Activated naive CD8-positive, alpha-beta T cell (primary cell): ENCODE measurements around the gene CUEDC1.
"Not testable (repeated sequence)": the region's sequence is repeated elsewhere in the genome, so short reads cannot be mapped to it uniquely, and the experiment has no call there.

Experiments
- H3K27ac Mint-ChIP-seq: one replicate; pipeline ENCODE4 v1.8.0; 2021; ENCODE audit warnings: mixed read lengths
- H3K27me3 Mint-ChIP-seq: one replicate; pipeline ENCODE4 v1.8.0; 2021; ENCODE audit warnings: mixed read lengths
- H3K36me3 Mint-ChIP-seq: one replicate; pipeline ENCODE4 v1.8.0; 2021; ENCODE audit warnings: mixed read lengths
- H3K4me1 Mint-ChIP-seq: one replicate; pipeline ENCODE4 v1.8.0; 2021; ENCODE audit warnings: low read depth, mixed read lengths
- H3K4me3 Mint-ChIP-seq: one replicate; pipeline ENCODE4 v1.8.0; 2021; ENCODE audit warnings: mild to moderate bottlenecking, mixed read lengths
- H3K9me3 Mint-ChIP-seq: one replicate; pipeline ENCODE4 v1.8.0; 2021; ENCODE audit warnings: low read depth, mixed read lengths

Gene CUEDC1

GRCh38 chr17:57972151-57972550 lies 16.9 kb upstream of the CUEDC1 start:
- Mint-ChIP-seq H3K4me3 (no peak overlapping the region), H3K9me3 (no peaks in the 10 kb centered on the region), H3K36me3 (no peaks in the 10 kb centered on the region), H3K27me3 (no peaks in the 10 kb centered on the region), H3K27ac (peak overlapping the region; percentile 34), H3K4me1 (peaks cover 1% of the 10 kb centered on the region)

GRCh38 chr17:57971572-57971971 lies 16.4 kb upstream of the CUEDC1 start:
- H3K9me3 Mint-ChIP-seq, result no peaks in the 10 kb centered on the region
- no peaks in the 10 kb centered on the region for H3K36me3 Mint-ChIP-seq
- H3K4me1 Mint-ChIP-seq, result peaks cover 1% of the 10 kb centered on the region
- no peaks in the 10 kb centered on the region for H3K27me3 Mint-ChIP-seq
- H3K4me3 Mint-ChIP-seq, result no peak overlapping the region
- no peak overlapping the region for H3K27ac Mint-ChIP-seq

- H3K9me3 Mint-ChIP-seq, result no peaks in the 10 kb centered on the region
- H3K4me1 Mint-ChIP-seq, result no peaks in the 10 kb centered on the region
- H3K27ac Mint-ChIP-seq, result no peak overlapping the region
- H3K36me3 Mint-ChIP-seq, result no peaks in the 10 kb centered on the region
- H3K27me3 Mint-ChIP-seq, result no peaks in the 10 kb centered on the region
- no peak overlapping the region for H3K4me3 Mint-ChIP-seq
Measured at GRCh38 chr17:57970710-57971109, 15.5 kb upstream of the CUEDC1 start.

GRCh38 chr17:57968456-57968855 lies 13.2 kb upstream of the CUEDC1 start:
- H3K4me1 Mint-ChIP-seq, result no peaks in the 10 kb centered on the region
- no peaks in the 10 kb centered on the region for H3K27me3 Mint-ChIP-seq
- H3K27ac Mint-ChIP-seq, result no peak overlapping the region
- H3K36me3 Mint-ChIP-seq, result no peaks in the 10 kb centered on the region
- no peak overlapping the region for H3K4me3 Mint-ChIP-seq
- H3K9me3 Mint-ChIP-seq, result no peaks in the 10 kb centered on the region

GRCh38 chr17:57966875-57967274 lies 11.7 kb upstream of the CUEDC1 start:
- no peaks in the 10 kb centered on the region for H3K4me1 Mint-ChIP-seq
- H3K9me3 Mint-ChIP-seq, result no peaks in the 10 kb centered on the region
- H3K36me3 Mint-ChIP-seq, result no peaks in the 10 kb centered on the region
- H3K27me3 Mint-ChIP-seq, result no peaks in the 10 kb centered on the region
- no peak overlapping the region for H3K27ac Mint-ChIP-seq
- no peak overlapping the region for H3K4me3 Mint-ChIP-seq

- H3K27me3 Mint-ChIP-seq, result no peaks in the 10 kb centered on the region
- no peaks in the 10 kb centered on the region for H3K36me3 Mint-ChIP-seq
- no peaks in the 10 kb centered on the region for H3K4me1 Mint-ChIP-seq
- H3K4me3 Mint-ChIP-seq, result no peak overlapping the region
- no peaks in the 10 kb centered on the region for H3K9me3 Mint-ChIP-seq
- no peak overlapping the region for H3K27ac Mint-ChIP-seq
Measured at GRCh38 chr17:57966246-57966645, 11.0 kb upstream of the CUEDC1 start.

- H3K9me3 Mint-ChIP-seq, result no peaks in the 10 kb centered on the region
- H3K36me3 Mint-ChIP-seq, result no peaks in the 10 kb centered on the region
- no peaks in the 10 kb centered on the region for H3K4me1 Mint-ChIP-seq
- no peak overlapping the region for H3K4me3 Mint-ChIP-seq
- no peak overlapping the region for H3K27ac Mint-ChIP-seq
- H3K27me3 Mint-ChIP-seq, result peaks cover 3% of the 10 kb centered on the region
Measured at GRCh38 chr17:57965521-57966160, 10.4 kb upstream of the CUEDC1 start.

GRCh38 chr17:57963149-57963511 lies 7.9 kb upstream of the CUEDC1 start:
- Mint-ChIP-seq H3K36me3 (no peaks in the 10 kb centered on the region), H3K27ac (no peak overlapping the region), H3K4me3 (no peak overlapping the region), H3K27me3 (peaks cover 6% of the 10 kb centered on the region), H3K9me3 (no peaks in the 10 kb centered on the region), H3K4me1 (no peaks in the 10 kb centered on the region)

- no peak overlapping the region for H3K27ac Mint-ChIP-seq
Measured at GRCh38 chr17:57962279-57963148, 7.3 kb upstream of the CUEDC1 start.

GRCh38 chr17:57959929-57960328 lies 4.7 kb upstream of the CUEDC1 start:
- H3K9me3 Mint-ChIP-seq, result no peaks in the 10 kb centered on the region
- no peak overlapping the region for H3K4me3 Mint-ChIP-seq
- no peak overlapping the region for H3K27ac Mint-ChIP-seq
- H3K27me3 Mint-ChIP-seq, result peaks cover 13% of the 10 kb centered on the region
- H3K36me3 Mint-ChIP-seq, result no peaks in the 10 kb centered on the region
- peaks cover 13% of the 10 kb centered on the region for H3K4me1 Mint-ChIP-seq

More at GRCh38 chr17:57962279-57963148, 7.3 kb upstream of the CUEDC1 start:
- peaks cover 8% of the 10 kb centered on the region for H3K27me3 Mint-ChIP-seq
- H3K9me3 Mint-ChIP-seq, result no peaks in the 10 kb centered on the region
- no peaks in the 10 kb centered on the region for H3K36me3 Mint-ChIP-seq
- peaks cover 1% of the 10 kb centered on the region for H3K4me1 Mint-ChIP-seq
- H3K4me3 Mint-ChIP-seq, result no peak overlapping the region

- H3K36me3 Mint-ChIP-seq, H3K4me3 Mint-ChIP-seq, H3K27ac Mint-ChIP-seq, H3K9me3 Mint-ChIP-seq: not testable (repeated sequence)
- peaks cover 13% of the 10 kb centered on the region for H3K27me3 Mint-ChIP-seq
- H3K4me1 Mint-ChIP-seq, result peaks cover 18% of the 10 kb centered on the region
Measured at GRCh38 chr17:57958391-57958790, 3.2 kb upstream of the CUEDC1 start.

- Mint-ChIP-seq H3K36me3 (no peaks in the 10 kb centered on the region), H3K27me3 (peaks cover 13% of the 10 kb centered on the region), H3K4me3 (no peak overlapping the region)
Measured at GRCh38 chr17:57957886-57958285, 2.7 kb upstream of the CUEDC1 start.

GRCh38 chr17:57957120-57957850 lies 2.1 kb upstream of the CUEDC1 start:
- Mint-ChIP-seq H3K4me1 (peaks cover 18% of the 10 kb centered on the region), H3K4me3 (no peak overlapping the region), H3K27ac (no peak overlapping the region), H3K27me3 (peaks cover 13% of the 10 kb centered on the region), H3K36me3 (no peaks in the 10 kb centered on the region), H3K9me3 (no peaks in the 10 kb centered on the region)

More at GRCh38 chr17:57957886-57958285, 2.7 kb upstream of the CUEDC1 start:
- peaks cover 18% of the 10 kb centered on the region for H3K4me1 Mint-ChIP-seq
- H3K9me3 Mint-ChIP-seq, result no peaks in the 10 kb centered on the region
- no peak overlapping the region for H3K27ac Mint-ChIP-seq

- H3K36me3 Mint-ChIP-seq, result no peaks in the 10 kb centered on the region
- H3K4me1 Mint-ChIP-seq, result peaks cover 18% of the 10 kb centered on the region
- H3K27ac Mint-ChIP-seq, result no peak overlapping the region
- H3K9me3 Mint-ChIP-seq, result no peaks in the 10 kb centered on the region
- H3K27me3 Mint-ChIP-seq, result peaks cover 13% of the 10 kb centered on the region
- peak overlapping the region; percentile 78 for H3K4me3 Mint-ChIP-seq
Measured at GRCh38 chr17:57956291-57957119, 1.3 kb upstream of the CUEDC1 start.
